ENCODE results near the gene OR6N1.

The OR6N1 gene

GRCh38 chr1:158771950-158772866 is at the start of gene OR6N1:
OR6N1 (minus strand) TSS chr1:158772195; CDS start chr1:158766682, 5,513 bp downstream.
- DNase-seq (ENCODE audit: low read depth in 4 of 4, low spot score in 1 of 4) = no peak

GRCh38 chr1:158821723-158822122 is 49.7 kb upstream of the OR6N1 start:
- DNase-seq (ENCODE audit: low read depth in 4 of 4, low spot score in 1 of 4) = no peak

GRCh38 chr1:158819461-158820443 is 47.8 kb upstream of the OR6N1 start:
- no peak for DNase-seq (ENCODE audit: low read depth in 4 of 4, low spot score in 1 of 4)

- DNase-seq (ENCODE audit: low read depth in 4 of 4, low spot score in 1 of 4) = no peak
Measured at GRCh38 chr1:158818975-158819431, 47.0 kb upstream of the OR6N1 start.

GRCh38 chr1:158818560-158818959 is 46.6 kb upstream of the OR6N1 start:
- DNase-seq (ENCODE audit: low read depth in 4 of 4, low spot score in 1 of 4) = no peak

GRCh38 chr1:158814970-158815369 is 43.0 kb upstream of the OR6N1 start:
- DNase-seq (ENCODE audit: low read depth in 4 of 4, low spot score in 1 of 4) = no peak

- no peak for DNase-seq (ENCODE audit: low read depth in 4 of 4, low spot score in 1 of 4)
Measured at GRCh38 chr1:158813164-158813563, 41.2 kb upstream of the OR6N1 start.

- no peak for DNase-seq (ENCODE audit: low read depth in 4 of 4, low spot score in 1 of 4)
Measured at GRCh38 chr1:158812336-158812735, 40.3 kb upstream of the OR6N1 start.

GRCh38 chr1:158810311-158810710 is 38.3 kb upstream of the OR6N1 start:
- no peak for DNase-seq (ENCODE audit: low read depth in 4 of 4, low spot score in 1 of 4)

- DNase-seq (ENCODE audit: low read depth in 4 of 4, low spot score in 1 of 4) = no peak
Measured at GRCh38 chr1:158809862-158810261, 37.9 kb upstream of the OR6N1 start.

- no peak for DNase-seq (ENCODE audit: low read depth in 4 of 4, low spot score in 1 of 4)
Measured at GRCh38 chr1:158809256-158809655, 37.3 kb upstream of the OR6N1 start.

- no peak for DNase-seq (ENCODE audit: low read depth in 4 of 4, low spot score in 1 of 4)
Measured at GRCh38 chr1:158806916-158807536, 35.0 kb upstream of the OR6N1 start.

GRCh38 chr1:158803678-158804077 is 31.7 kb upstream of the OR6N1 start:
- DNase-seq (ENCODE audit: low read depth in 4 of 4, low spot score in 1 of 4) = no peak

GRCh38 chr1:158801396-158801795 is 29.4 kb upstream of the OR6N1 start:
- no peak for DNase-seq (ENCODE audit: low read depth in 4 of 4, low spot score in 1 of 4)

- no peak for DNase-seq (ENCODE audit: low read depth in 4 of 4, low spot score in 1 of 4)
Measured at GRCh38 chr1:158800526-158800925, 28.5 kb upstream of the OR6N1 start.

- DNase-seq (ENCODE audit: low read depth in 4 of 4, low spot score in 1 of 4) = no peak
Measured at GRCh38 chr1:158799689-158800088, 27.7 kb upstream of the OR6N1 start.

- DNase-seq (ENCODE audit: low read depth in 4 of 4, low spot score in 1 of 4) = no peak
Measured at GRCh38 chr1:158798531-158798930, 26.5 kb upstream of the OR6N1 start.

GRCh38 chr1:158794247-158794646 is 22.3 kb upstream of the OR6N1 start:
- no peak for DNase-seq (ENCODE audit: low read depth in 4 of 4, low spot score in 1 of 4)

- peak in 2 of 4 experiments; percentile 6 to 9 for DNase-seq (ENCODE audit: low read depth in 4 of 4, low spot score in 1 of 4)
Measured at GRCh38 chr1:158793604-158794003, 21.6 kb upstream of the OR6N1 start.

- no peak for DNase-seq (ENCODE audit: low read depth in 4 of 4, low spot score in 1 of 4)
Measured at GRCh38 chr1:158781104-158781503, 9.1 kb upstream of the OR6N1 start, which contains the start of gene OR6N2. OR6N2 (minus strand) TSS chr1:158781204; CDS start chr1:158777635, 3,569 bp downstream.

- DNase-seq (ENCODE audit: low read depth in 4 of 4, low spot score in 1 of 4) = no peak
Measured at GRCh38 chr1:158754420-158754819, 17.6 kb downstream of the OR6N1 start, which contains the start of gene OR6K6. OR6K6 (plus strand) TSS chr1:158754720; CDS start chr1:158754888, 168 bp downstream.

Data from stimulated activated CD4-positive, alpha-beta T cell treated with anti-CD3 and anti-CD28 coated beads, Interleukin-1b, Interleukin-23, amount 100 ng/mL, for 24 hours (primary cell).